GM12864 (cell line): ENCODE data around the gene UPF1.

Experiments used
- DNase-seq: peaks from one replicate; pipeline ENCODE4 v3.0.0-alpha.2; 2011; ENCODE audit warnings: low read depth
- H3K4me3 ChIP-seq: 2 replicates; pipeline ENCODE4 v1.5.1; 2011; ENCODE audit warnings: mild to moderate bottlenecking, low read depth, low read length, control low read depth
- CTCF ChIP-seq: IDR thresholded peaks from 2 replicates; pipeline ENCODE4 v1.5.1; 2011; ENCODE audit warnings: low read depth, mild to moderate bottlenecking, moderate library complexity, low read length, control low read depth, inconsistent platforms; ENCODE audit errors: missing control alignments

Gene UPF1

GRCh38 chr19:18905513-18906236, 73.9 kb downstream of the UPF1 start:
- H3K4me3 ChIP-seq, result no peak overlapping the region
- TF ChIP-seq CTCF, result no peak
- DNase-seq, result no peak

- no peak for DNase-seq
- H3K4me3 ChIP-seq, result no peak overlapping the region
- TF ChIP-seq CTCF, result no peak
Observed at GRCh38 chr19:18906605-18907519, 75.1 kb downstream of the UPF1 start.

DNA sequence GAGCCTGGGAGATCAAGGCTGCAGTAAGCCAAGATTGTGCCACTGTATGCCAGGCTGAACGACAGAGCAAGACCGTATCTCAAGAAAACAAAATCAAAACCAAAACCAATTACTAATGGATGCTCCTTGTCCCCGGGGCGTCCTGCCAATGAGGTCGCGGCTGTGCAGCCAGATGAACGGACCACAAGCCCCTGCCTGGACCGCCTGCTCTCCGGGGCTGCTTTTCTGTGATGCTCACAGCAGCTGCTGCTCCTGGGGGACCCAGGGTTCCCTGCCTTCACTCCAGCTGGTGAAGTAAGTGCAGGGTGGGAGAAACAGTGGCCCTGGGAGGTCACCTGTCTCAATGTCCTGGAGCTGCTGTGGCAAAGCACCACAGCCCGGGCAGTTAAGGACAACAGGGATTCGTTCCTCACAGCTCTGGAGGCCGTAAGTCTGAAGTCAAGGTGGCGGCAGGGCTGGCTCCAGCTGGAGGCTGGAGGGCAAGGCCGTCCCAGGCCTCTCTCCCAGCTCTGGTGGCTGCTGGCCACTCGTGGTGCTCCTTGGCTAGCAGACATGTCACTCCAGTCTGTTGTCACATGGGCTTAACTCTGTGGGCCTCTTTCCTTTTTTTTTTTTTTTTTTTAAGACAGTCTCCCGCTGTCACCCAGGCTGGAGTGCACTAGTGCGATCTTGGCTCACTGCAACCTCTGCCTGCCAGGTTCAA, 77.3 kb downstream of the UPF1 start:
- no peak for TF ChIP-seq CTCF
- no peak overlapping the region for H3K4me3 ChIP-seq
- DNase-seq, result no peak

DNA sequence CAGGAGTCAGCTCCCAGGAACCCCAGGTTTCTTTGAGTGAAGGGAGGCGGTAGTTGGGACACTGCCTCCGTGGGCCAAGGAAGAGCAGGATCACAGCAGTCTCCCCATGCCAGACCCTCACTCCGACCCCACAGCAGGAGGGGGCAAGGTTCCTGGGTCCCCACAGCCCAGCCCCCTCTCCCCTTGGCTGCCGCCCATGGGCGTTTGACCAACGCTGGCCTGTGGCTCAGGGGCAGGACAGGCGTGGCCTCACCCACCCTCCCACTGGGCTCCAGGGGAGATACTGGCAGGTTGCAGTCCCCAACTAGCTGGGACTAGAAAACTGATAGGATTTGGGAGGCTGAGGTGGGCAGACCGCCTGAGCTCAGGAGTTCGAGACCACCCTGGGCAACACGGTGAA, 78.3 kb downstream of the UPF1 start:
- no peak overlapping the region for H3K4me3 ChIP-seq
- TF ChIP-seq CTCF, result no peak
- DNase-seq, result no peak

DNA sequence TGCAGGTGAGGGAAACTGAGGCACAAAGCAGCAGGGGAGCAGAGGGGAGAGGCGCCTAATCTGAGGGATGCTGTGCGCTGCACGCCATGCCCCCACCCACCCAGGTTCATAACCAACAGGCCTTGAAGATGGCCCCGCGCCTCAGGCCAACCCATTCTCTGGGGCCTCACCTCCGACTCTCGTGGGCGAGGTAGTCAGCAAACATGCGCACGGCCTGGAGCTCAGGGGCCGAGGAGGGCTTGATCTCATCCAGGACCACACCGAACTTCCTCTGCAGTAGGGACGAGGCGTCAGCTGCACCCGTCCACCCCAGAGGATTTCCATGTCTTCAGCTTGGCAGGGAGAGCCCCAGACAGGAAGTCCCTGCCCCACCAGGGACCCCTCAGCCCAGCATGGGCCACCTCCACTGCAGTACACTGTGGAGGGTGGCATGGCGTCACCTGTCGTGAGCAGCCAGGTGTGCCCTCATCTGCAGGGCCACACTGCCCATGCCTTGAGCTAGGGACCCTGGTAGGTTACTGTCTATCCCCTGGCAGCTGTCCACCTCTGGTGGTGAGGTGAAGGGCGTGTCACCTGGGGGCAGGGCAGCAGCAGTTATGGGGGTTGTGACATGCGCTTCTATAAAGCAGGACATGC, 79.2 kb downstream of the UPF1 start:
- TF ChIP-seq CTCF, result no peak
- H3K4me3 ChIP-seq, result no peak overlapping the region
- no peak for DNase-seq

DNA sequence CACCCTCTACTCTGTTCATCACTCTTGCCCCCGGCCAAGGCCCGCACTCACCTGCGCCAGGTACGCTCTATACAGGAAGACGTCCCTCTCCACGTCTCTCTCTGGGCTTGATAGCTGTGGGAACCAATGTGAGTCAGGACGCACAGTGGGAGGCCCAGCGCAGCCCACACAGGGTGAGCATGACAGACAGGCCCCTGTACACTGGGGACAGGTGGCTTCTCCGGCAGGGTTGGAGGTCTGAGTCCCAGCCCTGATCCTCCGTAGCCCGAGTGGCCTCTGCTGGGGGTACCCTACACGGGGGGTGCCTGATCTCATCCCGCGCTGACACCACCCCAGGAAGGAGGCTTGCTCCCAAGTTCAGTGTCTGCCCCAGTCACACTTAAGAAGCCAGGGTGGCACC, 81.2 kb downstream of the UPF1 start:
- DNase-seq, result no peak
- TF ChIP-seq CTCF, result no peak
- H3K4me3 ChIP-seq, result no peak overlapping the region
